Upper lobe of left lung (tissue), 6 donors: ENCODE data around the gene SFTPA2. TPM values are rescaled to one million over a fixed set of nuclear protein-coding genes. Genes with fewer than 3 reads are reported as not detected.

ENCODE experiments used
- ATAC-seq, 2 donors: fragments of 200-7000 bp; cut with Tn5 transposase; one replicate each; pipeline ENCODE4 v1.9.1; 2022; ENCODE audit warnings: mild to moderate bottlenecking in 2 of 2, moderate library complexity in 2 of 2; ENCODE audit not compliant: low FRiP score in 2 of 2
- DNase-seq, 2 donors: peaks; one replicate each; pipeline ENCODE4 v3.0.0-alpha.2; 2019 to 2020
- H3K27ac ChIP-seq, 4 donors: fragments of 200-600 bp; sonication (generic); one replicate each; pipeline ENCODE4 v1.5.1; 2016 to 2019
- H3K27me3 ChIP-seq, 4 donors: fragments of 200-600 bp; sonication (generic); one replicate each; pipeline ENCODE4 v1.5.1; 2017 to 2019
- H3K36me3 ChIP-seq, 4 donors: fragments of 200-600 bp; sonication (generic); one replicate each; pipeline ENCODE4 v1.5.1; 2016 to 2019
- H3K4me1 ChIP-seq, 4 donors: fragments of 200-600 bp; sonication (generic); one replicate each; pipeline ENCODE4 v1.5.1; 2018 to 2019
- H3K4me3 ChIP-seq, 4 donors: fragments of 200-600 bp; sonication (generic); one replicate each; pipeline ENCODE4 v1.5.1; 2017 to 2019; ENCODE audit warnings: mild to moderate bottlenecking in 2 of 4, moderate library complexity in 1 of 4
- H3K9me3 ChIP-seq, 4 donors: fragments of 200-600 bp; sonication (generic); one replicate each; pipeline ENCODE4 v1.5.1; 2018 to 2019
- EP300 ChIP-seq, 4 donors: sonication (generic); formaldehyde crosslinking; IDR thresholded peaks; one replicate each; pipeline ENCODE4 v1.5.1; 2017; ENCODE audit warnings: antibody characterized with exemption in 4 of 4, control low read depth in 2 of 4
- POLR2A ChIP-seq, 4 donors: fragments of 450-650 bp; IDR thresholded peaks; one replicate each; pipeline ENCODE4 v1.5.1; 2016 to 2017; ENCODE audit warnings: antibody characterized with exemption in 4 of 4, mild to moderate bottlenecking in 2 of 4
- POLR2AphosphoS5 ChIP-seq, 2 donors: sonication (generic); formaldehyde crosslinking; IDR thresholded peaks; one replicate each; pipeline ENCODE4 v1.5.1; 2017; ENCODE audit warnings: antibody characterized with exemption in 2 of 2
- WGBS, 2 donors: methylation state at CpG; one replicate each; pipeline ENCODE4 v1.1.5; 2017 to 2018; 5-methylcytosine and 5-hydroxymethylcytosine counted together
- small RNA-seq, 4 donors: library from RNA; depleted of rRNA; stranded (forward); fragments of <200 nt; gene quantifications; one replicate each; pipeline ENCODE3, GENCODE V24; 2016
- total RNA-seq, 6 donors: library from RNA; depleted of rRNA in 4 of 6; stranded (reverse); fragments of >200 nt in 4 of 6; gene quantifications; one replicate each; pipeline versions ENCODE4 v1.1.0 to v1.2.1, GENCODE V29; 2016 to 2021
- TF ChIP-seq, protein P1 (sequence below), 6 experiments: fragments of 450-650 bp in 4 of 6; fragments of 200-600 bp in 2 of 6; sonication (generic) in 2 of 6; IDR thresholded peaks; one replicate each; pipeline ENCODE4 v1.5.1; 2016 to 2019; ENCODE audit warnings: antibody characterized with exemption in 6 of 6
- donor health status: DM: no; HTN: no; CAD: no; lungs with moderate emphysema.
- donor health status: DM: no; HTN: yes; CAD: no; lungs with severe emphysema.

The SFTPA2 gene
- total RNA-seq, 6 donors from 2014 or later, result 9,072 to 22,500 (median 12,135) TPM

DNA sequence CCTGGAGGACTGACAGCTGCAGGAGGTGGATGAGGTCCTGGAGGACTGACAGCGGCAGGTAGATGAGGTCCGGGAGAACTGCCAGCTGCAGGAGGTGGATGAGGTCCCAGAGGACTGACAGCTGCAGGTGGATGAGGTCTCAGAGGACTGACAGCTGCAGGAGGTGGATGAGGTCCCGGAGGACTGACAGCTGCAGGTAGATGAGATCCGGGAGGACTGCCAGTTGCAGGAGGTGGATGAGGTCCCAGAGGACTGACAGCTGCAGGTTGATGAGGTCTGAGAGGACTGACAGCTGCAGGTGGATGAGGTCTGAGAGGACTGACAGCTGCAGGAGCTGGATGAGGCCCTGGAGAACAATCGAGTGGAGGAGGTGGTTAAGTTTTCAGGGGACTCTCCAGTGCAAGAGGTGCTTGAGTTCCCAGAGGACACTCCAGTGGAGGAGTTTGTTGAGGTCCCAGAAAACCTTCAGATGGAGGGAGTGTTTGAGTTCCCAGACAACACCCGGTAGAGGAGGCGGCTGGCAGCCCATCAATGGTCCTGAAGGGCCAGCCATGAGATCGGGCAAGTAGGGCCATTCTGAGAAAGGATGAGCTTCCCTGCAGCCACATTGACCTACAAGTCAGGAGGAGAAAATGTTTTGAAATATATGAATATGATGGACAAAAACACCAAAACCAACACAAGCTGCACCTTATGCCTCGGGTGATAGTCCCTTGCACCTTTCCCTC, 52.6 kb downstream of the SFTPA2 start:
- no peak overlapping the region for H3K27ac ChIP-seq
- ATAC-seq, result no peak
- no peaks in the 10 kb centered on the region for H3K36me3 ChIP-seq
- no peaks in the 10 kb centered on the region for H3K4me1 ChIP-seq
- peak in 1 of 2 donors; percentile 44 for DNase-seq
- H3K9me3 ChIP-seq, result no peaks in the 10 kb centered on the region
- TF ChIP-seq POLR2A (IDR thresholded peaks at IDR 0.05) (no peak), POLR2AphosphoS5 (IDR thresholded peaks at IDR 0.05) (no peak), EP300 (IDR thresholded peaks at IDR 0.05) (no peak)
- TF ChIP-seq, protein P1, sequence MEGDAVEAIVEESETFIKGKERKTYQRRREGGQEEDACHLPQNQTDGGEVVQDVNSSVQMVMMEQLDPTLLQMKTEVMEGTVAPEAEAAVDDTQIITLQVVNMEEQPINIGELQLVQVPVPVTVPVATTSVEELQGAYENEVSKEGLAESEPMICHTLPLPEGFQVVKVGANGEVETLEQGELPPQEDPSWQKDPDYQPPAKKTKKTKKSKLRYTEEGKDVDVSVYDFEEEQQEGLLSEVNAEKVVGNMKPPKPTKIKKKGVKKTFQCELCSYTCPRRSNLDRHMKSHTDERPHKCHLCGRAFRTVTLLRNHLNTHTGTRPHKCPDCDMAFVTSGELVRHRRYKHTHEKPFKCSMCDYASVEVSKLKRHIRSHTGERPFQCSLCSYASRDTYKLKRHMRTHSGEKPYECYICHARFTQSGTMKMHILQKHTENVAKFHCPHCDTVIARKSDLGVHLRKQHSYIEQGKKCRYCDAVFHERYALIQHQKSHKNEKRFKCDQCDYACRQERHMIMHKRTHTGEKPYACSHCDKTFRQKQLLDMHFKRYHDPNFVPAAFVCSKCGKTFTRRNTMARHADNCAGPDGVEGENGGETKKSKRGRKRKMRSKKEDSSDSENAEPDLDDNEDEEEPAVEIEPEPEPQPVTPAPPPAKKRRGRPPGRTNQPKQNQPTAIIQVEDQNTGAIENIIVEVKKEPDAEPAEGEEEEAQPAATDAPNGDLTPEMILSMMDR (IDR thresholded peaks at IDR 0.05), result no peak
- no peaks in the 10 kb centered on the region for H3K27me3 ChIP-seq
- no peak overlapping the region for H3K4me3 ChIP-seq
- WGBS, 2 donors, result 69 to 76% methylated on average over 9 of the region's 9 CpGs

Small RNA genes lying within 50 kb of the gene (small RNA-seq; reads per million reads assigned to genes)
- gene BX248123.2, result 0 reads per million in 4 donors
- 0 reads per million in 4 donors for gene RPS12P18

Other genes starting within 250 kb of the SFTPA2 start
- gene PPIF, start 212.9 kb downstream of the SFTPA2 start, total RNA-seq, result 10 to 100 TPM; 19.3 to 46.5 (median 31.2) TPM
- 10 to 100 TPM; 12.6 to 45.7 (median 21.0) TPM for gene ZCCHC24, start 114.8 kb downstream of the SFTPA2 start, total RNA-seq
- gene EIF5AL1, start 47.9 kb downstream of the SFTPA2 start, total RNA-seq, result under 1 TPM in 4 of 6 donors, not detected in 2; 0.07 to 0.37 (median 0.15) TPM
- gene SFTPA1, start 50.5 kb upstream of the SFTPA2 start, total RNA-seq, result over 10,000 TPM in 3 of 6 donors, 1,000 to 10,000 TPM in 3; 5,575 to 14,730 (median 10,328) TPM
- gene NUTM2B, start 142.8 kb upstream of the SFTPA2 start, total RNA-seq, result 1 to 10 TPM in 4 of 6 donors, under 1 TPM in 2; 0.33 to 6.3 (median 2.4) TPM